GM06990 (cell line): ENCODE data around the gene FTCD.

Experiments used
- DNase-seq: peaks from one replicate; pipeline ENCODE4 v3.0.0-alpha.2; 2011; ENCODE audit not compliant: insufficient read length; ENCODE audit errors: extremely low read depth
- H3K27me3 ChIP-seq: replicated peaks from 2 replicates; pipeline ENCODE4 v1.6.0; 2011; ENCODE audit warnings: low read length; ENCODE audit not compliant: control insufficient read depth, insufficient read depth
- H3K36me3 ChIP-seq: 2 replicates; pipeline ENCODE4 v1.5.1; 2011; ENCODE audit warnings: low read length; ENCODE audit not compliant: control insufficient read depth, insufficient read depth
- H3K4me3 ChIP-seq: replicated peaks from 2 replicates; pipeline ENCODE4 v1.5.1; 2011; ENCODE audit warnings: low read depth, mild to moderate bottlenecking, control low read depth, low read length
- TF ChIP-seq, protein P1 (sequence below): IDR thresholded peaks from 2 replicates; pipeline ENCODE4 v1.5.1; 2011; ENCODE audit warnings: low read length, control low read depth, mild to moderate bottlenecking, inconsistent platforms; ENCODE audit not compliant: insufficient read depth, poor library complexity, severe bottlenecking

Gene FTCD

DNA sequence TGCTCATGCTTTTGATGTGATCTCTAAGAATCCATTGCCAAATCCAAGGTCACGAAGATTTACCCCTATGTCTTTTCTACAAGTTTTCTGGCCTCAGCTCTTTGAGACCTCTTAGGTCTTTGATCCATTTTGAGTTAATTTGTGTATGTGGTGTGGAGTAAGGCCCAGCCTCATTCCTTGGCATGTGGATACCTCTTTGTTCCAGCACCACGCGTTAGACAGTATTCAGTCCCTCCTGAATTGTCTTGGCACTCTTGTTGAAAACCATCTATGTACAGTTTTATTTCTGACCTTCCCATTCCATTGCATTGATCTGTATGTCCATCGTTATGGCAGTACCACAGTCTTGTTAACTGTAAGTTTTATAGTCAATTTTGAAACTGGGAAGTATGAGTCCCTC lies 8.0 kb upstream of the FTCD start:
- no peak for DNase-seq
- no peak overlapping the region for H3K4me3 ChIP-seq
- TF ChIP-seq, protein P1, sequence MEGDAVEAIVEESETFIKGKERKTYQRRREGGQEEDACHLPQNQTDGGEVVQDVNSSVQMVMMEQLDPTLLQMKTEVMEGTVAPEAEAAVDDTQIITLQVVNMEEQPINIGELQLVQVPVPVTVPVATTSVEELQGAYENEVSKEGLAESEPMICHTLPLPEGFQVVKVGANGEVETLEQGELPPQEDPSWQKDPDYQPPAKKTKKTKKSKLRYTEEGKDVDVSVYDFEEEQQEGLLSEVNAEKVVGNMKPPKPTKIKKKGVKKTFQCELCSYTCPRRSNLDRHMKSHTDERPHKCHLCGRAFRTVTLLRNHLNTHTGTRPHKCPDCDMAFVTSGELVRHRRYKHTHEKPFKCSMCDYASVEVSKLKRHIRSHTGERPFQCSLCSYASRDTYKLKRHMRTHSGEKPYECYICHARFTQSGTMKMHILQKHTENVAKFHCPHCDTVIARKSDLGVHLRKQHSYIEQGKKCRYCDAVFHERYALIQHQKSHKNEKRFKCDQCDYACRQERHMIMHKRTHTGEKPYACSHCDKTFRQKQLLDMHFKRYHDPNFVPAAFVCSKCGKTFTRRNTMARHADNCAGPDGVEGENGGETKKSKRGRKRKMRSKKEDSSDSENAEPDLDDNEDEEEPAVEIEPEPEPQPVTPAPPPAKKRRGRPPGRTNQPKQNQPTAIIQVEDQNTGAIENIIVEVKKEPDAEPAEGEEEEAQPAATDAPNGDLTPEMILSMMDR: no peak
- no peaks in the 10 kb centered on the region for H3K36me3 ChIP-seq
- no peaks in the 10 kb centered on the region for H3K27me3 ChIP-seq

DNA sequence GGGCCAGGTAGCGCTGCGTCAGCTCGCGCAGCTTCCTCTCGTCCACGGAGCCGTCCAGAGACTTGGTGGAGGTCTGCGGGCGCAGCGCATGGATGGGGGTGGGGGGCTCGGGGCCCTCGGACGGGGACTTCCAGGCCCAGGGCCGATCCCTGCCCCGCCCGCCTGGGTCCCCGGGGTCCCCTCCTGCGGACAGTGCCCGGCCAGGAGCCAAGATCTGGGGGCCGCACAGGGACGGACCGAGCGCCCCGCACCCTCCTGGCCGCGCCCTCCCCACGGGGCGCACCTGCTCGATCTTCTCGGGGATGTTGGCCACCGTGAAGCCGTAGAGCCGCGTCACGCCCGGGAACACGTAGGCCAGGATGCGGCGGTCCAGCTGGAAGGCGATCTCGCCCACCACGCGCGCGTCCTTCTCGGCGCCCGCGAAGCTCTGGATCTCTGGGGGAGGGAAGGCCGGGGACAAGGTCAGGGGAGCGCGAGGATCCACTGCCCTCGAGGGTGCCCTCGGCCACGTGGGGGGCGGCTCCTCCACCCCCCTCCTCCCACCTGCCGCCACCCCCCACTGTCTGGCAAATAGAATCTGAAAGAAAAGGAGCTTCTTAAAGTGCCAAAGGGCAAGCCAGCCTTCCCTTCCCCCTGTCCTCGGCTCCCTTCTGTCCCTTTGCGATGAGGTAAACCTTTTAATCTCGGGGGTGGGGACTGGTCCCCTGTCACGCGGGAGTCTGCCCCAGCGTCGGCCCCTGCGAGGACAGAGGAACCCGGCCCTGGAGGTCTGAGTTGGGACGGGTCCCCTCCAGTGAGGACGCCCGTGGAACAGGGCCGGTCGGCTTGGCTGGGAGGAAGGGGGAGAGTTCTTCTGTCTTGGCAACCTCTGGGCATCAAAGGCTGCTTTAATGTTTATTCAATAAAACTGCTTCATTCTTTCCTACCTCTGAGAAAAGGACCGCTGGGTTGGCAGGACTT lies 6.5 kb upstream of the FTCD start:
- Histone ChIP-seq H3K4me3 (no peak overlapping the region), H3K27me3 (no peaks in the 10 kb centered on the region), H3K36me3 (no peaks in the 10 kb centered on the region)
- TF ChIP-seq, protein P1: no peak
- peak; percentile 9 for DNase-seq

DNA sequence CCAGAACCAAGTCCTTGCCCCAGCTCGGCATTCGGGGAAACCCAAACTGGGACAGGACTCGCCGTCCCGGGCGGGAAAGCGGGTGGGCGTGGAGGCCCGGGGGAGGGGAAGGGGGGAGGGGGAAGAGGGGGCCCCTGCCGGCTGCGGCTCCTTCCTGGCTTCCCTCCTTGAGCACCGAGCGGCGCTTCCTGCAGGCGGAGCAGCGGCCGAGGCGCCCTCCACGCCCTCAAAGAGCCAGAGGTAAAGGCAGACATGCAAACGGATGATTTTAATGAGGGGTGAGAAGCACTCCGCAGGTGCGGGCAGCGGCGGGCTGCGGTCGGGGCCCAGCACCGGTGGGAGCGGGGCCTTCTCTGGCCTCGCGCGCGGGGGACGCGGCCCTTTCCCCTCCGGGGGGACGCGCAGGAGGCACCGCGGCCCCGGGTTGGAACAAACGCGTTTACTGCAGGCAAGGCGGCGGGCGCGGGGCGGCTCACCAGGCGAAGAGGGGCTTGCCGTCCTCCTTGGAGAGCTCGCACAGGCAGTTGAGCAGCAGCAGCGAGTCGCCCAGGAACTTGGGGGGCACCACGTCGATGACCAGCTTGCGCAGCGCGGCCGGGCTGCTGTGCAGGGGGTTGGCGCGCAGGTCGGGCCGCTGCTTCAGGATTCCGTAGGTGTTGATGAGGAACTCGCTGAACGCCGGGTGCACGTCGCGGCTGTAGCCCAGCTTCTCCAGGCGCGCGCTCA lies 5.7 kb upstream of the FTCD start:
- DNase-seq: peak; percentile 20
- TF ChIP-seq, protein P1: no peak
- H3K27me3 ChIP-seq: no peaks in the 10 kb centered on the region
- no peaks in the 10 kb centered on the region for H3K36me3 ChIP-seq
- no peak overlapping the region for H3K4me3 ChIP-seq

DNA sequence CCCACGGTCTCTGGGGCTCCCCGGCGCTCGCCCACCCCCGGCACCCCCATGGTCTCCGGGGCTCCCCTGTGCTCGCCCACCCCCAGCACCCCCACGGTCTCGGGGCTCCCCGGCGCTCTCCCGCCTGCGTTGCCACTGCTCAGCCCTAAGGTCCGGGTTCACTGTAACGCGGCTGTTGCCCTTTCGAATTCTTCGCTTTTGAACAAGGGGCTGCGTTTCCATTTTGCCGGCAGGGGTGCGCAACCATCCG lies 5.2 kb upstream of the FTCD start:
- TF ChIP-seq, protein P1: no peak
- no peaks in the 10 kb centered on the region for H3K27me3 ChIP-seq

DNA sequence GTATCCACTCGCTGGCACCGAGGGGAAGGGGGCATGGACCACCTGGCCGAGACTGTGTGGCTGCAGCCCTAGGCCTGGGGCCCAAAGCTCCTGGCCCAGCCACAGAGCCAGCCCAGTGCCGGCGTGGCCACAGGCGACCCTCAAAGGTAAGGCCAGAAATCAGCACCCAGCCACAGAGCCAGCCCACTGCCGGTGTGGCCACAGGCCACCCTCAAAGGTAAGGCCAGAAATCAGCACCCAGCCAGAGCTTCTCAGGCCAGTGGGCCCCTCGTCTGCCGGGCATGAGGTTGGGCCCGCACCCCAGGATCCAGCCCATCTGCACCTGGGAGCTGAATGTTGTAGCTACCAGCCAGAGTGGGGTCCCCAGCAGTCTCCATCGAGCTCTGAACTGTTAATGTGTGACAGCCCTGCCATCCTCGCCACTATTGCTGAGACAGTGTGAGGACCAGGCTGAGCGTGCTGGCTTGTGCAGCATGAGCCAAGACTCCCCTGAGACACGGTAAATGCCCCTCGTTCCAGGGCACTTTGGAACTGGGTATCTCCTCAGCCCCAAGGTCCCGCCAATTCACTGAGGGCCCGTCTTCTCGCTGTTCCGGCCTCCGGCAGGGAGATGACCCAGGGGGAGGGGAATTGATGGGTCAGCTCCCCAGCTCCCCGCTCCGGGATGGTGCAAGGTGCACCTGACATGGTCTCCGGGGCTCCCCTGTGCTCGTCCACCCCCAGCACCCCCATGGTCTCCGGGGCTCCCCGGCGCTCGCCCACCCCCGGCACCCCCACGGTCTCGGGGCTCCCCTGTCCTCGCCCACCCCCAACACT lies 4.7 kb upstream of the FTCD start:
- no peaks in the 10 kb centered on the region for H3K36me3 ChIP-seq
- H3K4me3 ChIP-seq: no peak overlapping the region
- peak; percentile 8 for DNase-seq
- TF ChIP-seq, protein P1: no peak
- H3K27me3 ChIP-seq: no peaks in the 10 kb centered on the region

More for the DNA sequence above, 5.2 kb upstream of the FTCD start:
- DNase-seq: peak; percentile 3
- H3K36me3 ChIP-seq: no peaks in the 10 kb centered on the region
- no peak overlapping the region for H3K4me3 ChIP-seq
